ENCODE results near the gene ENTPD2. TPM values are rescaled to one million over a fixed set of nuclear protein-coding genes. Genes with fewer than 3 reads are reported as not detected.

Gene ENTPD2
- total and polyA plus RNA-seq, 9 of the 15 experiments (the other 6 are each of a cell fraction or from before 2014, with no cell fraction given): 0.04 to 0.60 (median 0.14) TPM; not detected in 4

DNA sequence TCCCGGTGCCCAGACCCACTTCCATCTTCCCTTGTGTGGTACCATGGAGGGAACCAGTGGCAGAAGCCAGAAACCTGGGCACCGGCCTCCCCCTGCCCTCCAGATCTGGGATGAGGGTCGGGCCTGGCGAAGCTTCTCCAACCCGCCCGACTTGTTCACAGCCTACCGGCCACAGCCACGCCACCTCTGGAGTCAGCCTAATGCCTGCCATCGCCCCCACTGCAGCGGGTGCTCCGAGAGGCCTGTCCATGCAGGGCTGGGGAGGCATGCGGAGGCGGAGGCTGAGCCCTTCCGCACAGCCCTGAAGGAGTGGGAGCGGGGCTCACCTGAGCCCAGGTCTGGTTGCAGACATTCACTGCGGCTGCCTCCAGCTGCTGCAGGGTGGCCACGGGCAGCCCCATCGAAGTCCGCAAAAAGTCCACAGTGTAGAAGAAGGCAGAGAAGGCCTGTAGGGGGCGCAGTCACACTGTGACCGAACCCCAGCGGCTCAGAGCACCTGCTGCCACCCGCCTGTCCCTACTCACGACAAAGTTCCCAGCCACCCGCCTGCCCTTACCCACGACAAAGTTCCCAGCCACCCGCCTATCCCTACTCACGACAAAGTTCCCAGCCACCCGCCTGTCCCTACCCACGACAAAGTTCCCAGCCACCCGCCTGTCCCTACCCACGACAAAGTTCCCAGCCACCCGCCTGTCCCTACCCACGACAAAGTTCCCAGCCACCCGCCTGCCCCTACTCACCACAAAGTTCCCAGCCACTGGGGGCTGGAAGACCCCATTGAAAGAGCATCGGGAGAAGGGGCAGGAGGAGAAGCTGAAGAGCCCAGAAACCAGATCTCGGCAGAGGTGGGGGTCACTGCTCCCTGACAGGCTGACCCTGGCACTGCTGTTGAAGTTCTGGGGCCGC lies 4.1 kb downstream of the ENTPD2 start (continued):
- TF ChIP-seq, protein P1, sequence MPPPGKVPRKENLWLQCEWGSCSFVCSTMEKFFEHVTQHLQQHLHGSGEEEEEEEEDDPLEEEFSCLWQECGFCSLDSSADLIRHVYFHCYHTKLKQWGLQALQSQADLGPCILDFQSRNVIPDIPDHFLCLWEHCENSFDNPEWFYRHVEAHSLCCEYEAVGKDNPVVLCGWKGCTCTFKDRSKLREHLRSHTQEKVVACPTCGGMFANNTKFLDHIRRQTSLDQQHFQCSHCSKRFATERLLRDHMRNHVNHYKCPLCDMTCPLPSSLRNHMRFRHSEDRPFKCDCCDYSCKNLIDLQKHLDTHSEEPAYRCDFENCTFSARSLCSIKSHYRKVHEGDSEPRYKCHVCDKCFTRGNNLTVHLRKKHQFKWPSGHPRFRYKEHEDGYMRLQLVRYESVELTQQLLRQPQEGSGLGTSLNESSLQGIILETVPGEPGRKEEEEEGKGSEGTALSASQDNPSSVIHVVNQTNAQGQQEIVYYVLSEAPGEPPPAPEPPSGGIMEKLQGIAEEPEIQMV (tag; conservative IDR thresholded peaks at IDR 0.05; ENCODE audit: low read depth): no peak
- TF ChIP-seq L3MBTL2 (IDR thresholded peaks at IDR 0.05) (0 out of 2 replicates have a peak, but pooled peaks have one; percentile 15), MEIS2 (IDR thresholded peaks at IDR 0.05; ENCODE audit: partially characterized antibody) (no peak), CHD2 (IDR thresholded peaks at IDR 0.05; ENCODE audit: low read depth, low read length) (no peak), JUND (IDR thresholded peaks at IDR 0.05; ENCODE audit: borderline replicate concordance, low read depth, low read length) (no peak), JUND (tag; IDR thresholded peaks at IDR 0.05; ENCODE audit: borderline replicate concordance, low read depth, low read length) (no peak), BACH1 (tag; IDR thresholded peaks at IDR 0.05) (no peak), ZNF77 (CRISPR knock-in tag; IDR thresholded peaks at IDR 0.05) (no peak), ZNF24 (IDR thresholded peaks at IDR 0.05) (no peak), SMC3 (conservative IDR thresholded peaks at IDR 0.05; ENCODE audit: insufficient read depth, low read depth, low read length) (peak; percentile 47)
- TF ChIP-seq, protein P2, sequence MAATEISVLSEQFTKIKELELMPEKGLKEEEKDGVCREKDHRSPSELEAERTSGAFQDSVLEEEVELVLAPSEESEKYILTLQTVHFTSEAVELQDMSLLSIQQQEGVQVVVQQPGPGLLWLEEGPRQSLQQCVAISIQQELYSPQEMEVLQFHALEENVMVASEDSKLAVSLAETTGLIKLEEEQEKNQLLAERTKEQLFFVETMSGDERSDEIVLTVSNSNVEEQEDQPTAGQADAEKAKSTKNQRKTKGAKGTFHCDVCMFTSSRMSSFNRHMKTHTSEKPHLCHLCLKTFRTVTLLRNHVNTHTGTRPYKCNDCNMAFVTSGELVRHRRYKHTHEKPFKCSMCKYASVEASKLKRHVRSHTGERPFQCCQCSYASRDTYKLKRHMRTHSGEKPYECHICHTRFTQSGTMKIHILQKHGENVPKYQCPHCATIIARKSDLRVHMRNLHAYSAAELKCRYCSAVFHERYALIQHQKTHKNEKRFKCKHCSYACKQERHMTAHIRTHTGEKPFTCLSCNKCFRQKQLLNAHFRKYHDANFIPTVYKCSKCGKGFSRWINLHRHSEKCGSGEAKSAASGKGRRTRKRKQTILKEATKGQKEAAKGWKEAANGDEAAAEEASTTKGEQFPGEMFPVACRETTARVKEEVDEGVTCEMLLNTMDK (IDR thresholded peaks at IDR 0.05; ENCODE audit: borderline replicate concordance, insufficient read depth, low read depth, low read length, poor library complexity, severe bottlenecking): peak; percentile 81
- TF ChIP-seq, protein P3, sequence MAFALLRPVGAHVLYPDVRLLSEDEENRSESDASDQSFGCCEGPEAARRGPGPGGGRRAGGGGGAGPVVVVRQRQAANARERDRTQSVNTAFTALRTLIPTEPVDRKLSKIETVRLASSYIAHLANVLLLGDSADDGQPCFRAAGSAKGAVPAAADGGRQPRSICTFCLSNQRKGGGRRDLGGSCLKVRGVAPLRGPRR (CRISPR knock-in tag; IDR thresholded peaks at IDR 0.05): no peak
- TF ChIP-seq, protein P4, sequence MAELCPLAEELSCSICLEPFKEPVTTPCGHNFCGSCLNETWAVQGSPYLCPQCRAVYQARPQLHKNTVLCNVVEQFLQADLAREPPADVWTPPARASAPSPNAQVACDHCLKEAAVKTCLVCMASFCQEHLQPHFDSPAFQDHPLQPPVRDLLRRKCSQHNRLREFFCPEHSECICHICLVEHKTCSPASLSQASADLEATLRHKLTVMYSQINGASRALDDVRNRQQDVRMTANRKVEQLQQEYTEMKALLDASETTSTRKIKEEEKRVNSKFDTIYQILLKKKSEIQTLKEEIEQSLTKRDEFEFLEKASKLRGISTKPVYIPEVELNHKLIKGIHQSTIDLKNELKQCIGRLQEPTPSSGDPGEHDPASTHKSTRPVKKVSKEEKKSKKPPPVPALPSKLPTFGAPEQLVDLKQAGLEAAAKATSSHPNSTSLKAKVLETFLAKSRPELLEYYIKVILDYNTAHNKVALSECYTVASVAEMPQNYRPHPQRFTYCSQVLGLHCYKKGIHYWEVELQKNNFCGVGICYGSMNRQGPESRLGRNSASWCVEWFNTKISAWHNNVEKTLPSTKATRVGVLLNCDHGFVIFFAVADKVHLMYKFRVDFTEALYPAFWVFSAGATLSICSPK (IDR thresholded peaks at IDR 0.05; ENCODE audit: borderline replicate concordance): no peak

Measured in K562 (cell line).